GM23338 (cell line): ENCODE measurements around the gene HSPA14. TPM values are rescaled to one million over a fixed set of nuclear protein-coding genes. Genes with fewer than 3 reads are reported as not detected.

Source experiments
- ATAC-seq: fragments of 200-7000 bp; cut with Tn5 transposase; 3 replicates; pipeline ENCODE4 v1.9.1; 2020
- DNase-seq: peaks from one replicate; pipeline ENCODE4 v3.0.0-alpha.2; 2015; ENCODE audit warnings: low spot score
- H2AFZ ChIP-seq: fragments of 200-600 bp; sonication (generic); 2 replicates; pipeline ENCODE4 v1.8.0; 2016; ENCODE audit warnings: antibody characterized with exemption, mild to moderate bottlenecking, moderate library complexity
- H3F3A ChIP-seq: fragments of 200-600 bp; sonication (generic); replicated peaks from 2 replicates; pipeline ENCODE4 v1.8.0; 2017; ENCODE audit warnings: antibody characterized with exemption, mixed run types, low read depth
- H3K27ac ChIP-seq: fragments of 200-600 bp; sonication (generic); 2 replicates; pipeline ENCODE4 v1.6.1; 2016; ENCODE audit warnings: low read depth
- H3K27me3 ChIP-seq: fragments of 200-600 bp; sonication (generic); 2 replicates; pipeline ENCODE4 v1.8.0; 2016; ENCODE audit warnings: mild to moderate bottlenecking, mixed run types, moderate library complexity; ENCODE audit not compliant: insufficient read depth
- H3K36me3 ChIP-seq: fragments of 200-600 bp; sonication (generic); 2 replicates; pipeline ENCODE4 v1.8.0; 2016; ENCODE audit warnings: mild to moderate bottlenecking; ENCODE audit not compliant: insufficient read depth
- H3K4me1 ChIP-seq: fragments of 200-600 bp; sonication (generic); 2 replicates; pipeline ENCODE4 v1.8.0; 2016; ENCODE audit warnings: mild to moderate bottlenecking, moderate library complexity; ENCODE audit not compliant: insufficient read depth
- H3K4me2 ChIP-seq: fragments of 200-600 bp; sonication (generic); 2 replicates; pipeline ENCODE4 v1.7.1; 2017; ENCODE audit warnings: mixed run types
- H3K4me3 ChIP-seq: fragments of 200-600 bp; sonication (generic); 2 replicates; pipeline ENCODE4 v1.6.1; 2016; ENCODE audit warnings: mixed run types
- H3K79me2 ChIP-seq: fragments of 200-600 bp; sonication (generic); replicated peaks from 2 replicates; pipeline ENCODE4 v1.8.0; 2017; ENCODE audit warnings: mild to moderate bottlenecking; ENCODE audit not compliant: insufficient read depth
- H3K9me2 ChIP-seq: fragments of 200-600 bp; sonication (generic); 2 replicates; pipeline ENCODE4 v1.8.0; 2017; ENCODE audit not compliant: insufficient read depth
- H4K20me1 ChIP-seq: fragments of 200-600 bp; sonication (generic); replicated peaks from 2 replicates; pipeline ENCODE4 v1.8.0; 2017; ENCODE audit warnings: mild to moderate bottlenecking; ENCODE audit not compliant: insufficient read depth
- H3K27ac Mint-ChIP-seq: 2 replicates; pipeline ENCODE4 v1.8.0; 2020; ENCODE audit warnings: inconsistent platforms, mild to moderate bottlenecking, moderate library complexity, mixed read lengths
- H3K27me3 Mint-ChIP-seq: 3 replicates; pipeline ENCODE4 v1.8.0; 2022; ENCODE audit warnings: low read depth, mild to moderate bottlenecking, moderate library complexity, mixed read lengths, inconsistent platforms; ENCODE audit not compliant: insufficient read depth, poor library complexity
- H3K36me3 Mint-ChIP-seq: 3 replicates; pipeline ENCODE4 v1.8.0; 2021; ENCODE audit warnings: low read depth, mild to moderate bottlenecking, inconsistent platforms, moderate library complexity, mixed read lengths
- H3K4me1 Mint-ChIP-seq: 3 replicates; pipeline ENCODE4 v1.8.0; 2020; ENCODE audit warnings: mild to moderate bottlenecking, inconsistent platforms, mixed read lengths
- H3K4me3 Mint-ChIP-seq: 3 replicates; pipeline ENCODE4 v1.8.0; 2021; ENCODE audit warnings: moderate library complexity, mild to moderate bottlenecking, inconsistent platforms, mixed read lengths
- H3K9me3 Mint-ChIP-seq: 3 replicates; pipeline ENCODE4 v1.8.0; 2020; ENCODE audit warnings: moderate library complexity, mild to moderate bottlenecking, inconsistent platforms, mixed read lengths
- CREB1 ChIP-seq: fragments of 250-450 bp; sonication (Bioruptor Pico); IDR thresholded peaks from 2 replicates; pipeline ENCODE4 v1.5.0; 2020; ENCODE audit warnings: low read depth, mild to moderate bottlenecking, moderate library complexity
- CTCF ChIP-seq, 2 experiments: fragments of 200-600 bp in 1 of 2; sonication (generic) in 1 of 2; conservative IDR thresholded peaks; 2 replicates each; pipeline versions ENCODE4 v1.5.1 to v1.6.1; 2016 to 2017; ENCODE audit warnings: antibody characterized with exemption in 2 of 2, low read depth in 2 of 2, mild to moderate bottlenecking in 2 of 2, moderate library complexity in 1 of 2
- ETS1 ChIP-seq: IDR thresholded peaks from 2 replicates; pipeline ENCODE4 v1.6.1; 2016; ENCODE audit warnings: antibody characterized with exemption
- EZH2 ChIP-seq: fragments of 200-600 bp; sonication (generic); IDR thresholded peaks from one replicate; pipeline ENCODE4 v1.8.0; 2017; ENCODE audit warnings: antibody characterized with exemption, mild to moderate bottlenecking, low read depth; ENCODE audit not compliant: unreplicated experiment
- EZH2phosphoT487 ChIP-seq: fragments of 200-600 bp; sonication (generic); IDR thresholded peaks from one replicate; pipeline ENCODE4 v1.8.1; 2018; ENCODE audit warnings: antibody characterized with exemption; ENCODE audit not compliant: unreplicated experiment
- JUNB ChIP-seq: IDR thresholded peaks from one replicate; pipeline ENCODE4 v1.6.1; 2016; ENCODE audit warnings: antibody characterized with exemption; ENCODE audit not compliant: unreplicated experiment
- NANOG ChIP-seq: IDR thresholded peaks from 2 replicates; pipeline ENCODE4 v1.6.1; 2016; ENCODE audit warnings: antibody characterized with exemption, borderline replicate concordance
- POLR2AphosphoS5 ChIP-seq: IDR thresholded peaks from 2 replicates; pipeline ENCODE4 v1.6.1; 2016; ENCODE audit warnings: antibody characterized with exemption, low read depth
- REST ChIP-seq: IDR thresholded peaks from one replicate; pipeline ENCODE4 v1.6.1; 2018; ENCODE audit warnings: antibody characterized with exemption; ENCODE audit not compliant: unreplicated experiment
- STAT1 ChIP-seq: IDR thresholded peaks from one replicate; pipeline ENCODE4 v1.6.1; 2016; ENCODE audit warnings: antibody characterized with exemption; ENCODE audit not compliant: unreplicated experiment
- ZNF114 ChIP-seq: fragments of 250-450 bp; sonication (Bioruptor Pico); IDR thresholded peaks from 2 replicates; pipeline ENCODE4 v1.5.0; 2020; ENCODE audit warnings: mild to moderate bottlenecking, moderate library complexity
- ZNF331 ChIP-seq: fragments of 250-450 bp; sonication (Bioruptor Pico); IDR thresholded peaks from 2 replicates; pipeline ENCODE4 v1.5.0; 2020; ENCODE audit warnings: low read depth, mild to moderate bottlenecking, moderate library complexity
- ZNF462 ChIP-seq: fragments of 250-450 bp; sonication (Bioruptor Pico); IDR thresholded peaks from 2 replicates; pipeline ENCODE4 v1.5.0; 2020; ENCODE audit warnings: mild to moderate bottlenecking, moderate library complexity
- polyA plus RNA-seq: library from polyadenylated mRNA; unstranded; fragments of >200 nt; fragmentation: Nextera tagmentation; extraction: Ambion mirVana; gene quantifications from 2 replicates; pipeline ENCODE4 v1.2.1, GENCODE V29; 2016
- total RNA-seq: library from RNA; depleted of rRNA; stranded (reverse); fragments of >200 nt; shearing (Covaris generic); gene quantifications from 2 replicates; pipeline ENCODE4 v1.2.3, GENCODE V29; 2014

Gene HSPA14
- total and polyA plus RNA-seq, 2 experiments from 2014 or later = 32.4 to 46.5 TPM

GRCh38 chr10:14859775-14860174 lies 21.7 kb downstream of the HSPA14 start:
- no peak overlapping the region for H3K4me2 ChIP-seq
- no peak overlapping the region for H3K4me3 Mint-ChIP-seq
- no peaks in the 10 kb centered on the region for H3F3A ChIP-seq
- ATAC-seq (no peak), DNase-seq (no peak)
- TF ChIP-seq CTCF (conservative IDR thresholded peaks at IDR 0.05; ENCODE audit: low read depth in 2 of 2) = no peak
- TF ChIP-seq ZNF462 (CRISPR knock-in tag) = no peak
- TF ChIP-seq ZNF331 (CRISPR knock-in tag) = no peak
- no peak for TF ChIP-seq EZH2
- no peak for TF ChIP-seq POLR2AphosphoS5
- TF ChIP-seq ETS1 = no peak
- TF ChIP-seq EZH2phosphoT487 = no peak
- TF ChIP-seq REST = no peak
- TF ChIP-seq NANOG = no peak
- TF ChIP-seq JUNB = no peak
- no peak for TF ChIP-seq STAT1
- no peak for TF ChIP-seq CREB1 (CRISPR knock-in tag)
- no peak for TF ChIP-seq ZNF114 (CRISPR knock-in tag)
- H4K20me1 ChIP-seq = no peaks in the 10 kb centered on the region
- H3K4me3 ChIP-seq = no peak overlapping the region
- H3K79me2 ChIP-seq = no peaks in the 10 kb centered on the region
- no peaks in the 10 kb centered on the region for H3K4me1 Mint-ChIP-seq
- peaks cover 2% of the 10 kb centered on the region for H3K27me3 Mint-ChIP-seq
- no peak overlapping the region for H2AFZ ChIP-seq
- H3K4me1 ChIP-seq = no peaks in the 10 kb centered on the region
- no peaks in the 10 kb centered on the region; the same call in 2 of the 3 replicates for H3K9me3 Mint-ChIP-seq
- H3K27ac ChIP-seq = no peak overlapping the region
- no peaks in the 10 kb centered on the region; the same call in 1 of the 2 replicates for H3K36me3 ChIP-seq
- H3K27ac Mint-ChIP-seq = no peak overlapping the region
- no peaks in the 10 kb centered on the region for H3K27me3 ChIP-seq
- no peaks in the 10 kb centered on the region for H3K9me2 ChIP-seq
- peaks cover 40% of the 10 kb centered on the region for H3K36me3 Mint-ChIP-seq
